HEK293T (cell line): ENCODE results near the gene TAS2R40.

Experiments
- FOXM1 ChIP-seq: fragments of 450-650 bp; IDR thresholded peaks from 2 replicates; pipeline ENCODE4 v1.6.1; 2017; ENCODE audit warnings: mild to moderate bottlenecking, borderline replicate concordance
- NFRKB ChIP-seq: fragments of 450-650 bp; IDR thresholded peaks from 2 replicates; pipeline ENCODE4 v1.6.1; 2016; ENCODE audit warnings: mild to moderate bottlenecking, moderate library complexity
- SP1 ChIP-seq: fragments of 450-650 bp; IDR thresholded peaks from 2 replicates; pipeline ENCODE4 v1.6.1; 2017

DNA sequence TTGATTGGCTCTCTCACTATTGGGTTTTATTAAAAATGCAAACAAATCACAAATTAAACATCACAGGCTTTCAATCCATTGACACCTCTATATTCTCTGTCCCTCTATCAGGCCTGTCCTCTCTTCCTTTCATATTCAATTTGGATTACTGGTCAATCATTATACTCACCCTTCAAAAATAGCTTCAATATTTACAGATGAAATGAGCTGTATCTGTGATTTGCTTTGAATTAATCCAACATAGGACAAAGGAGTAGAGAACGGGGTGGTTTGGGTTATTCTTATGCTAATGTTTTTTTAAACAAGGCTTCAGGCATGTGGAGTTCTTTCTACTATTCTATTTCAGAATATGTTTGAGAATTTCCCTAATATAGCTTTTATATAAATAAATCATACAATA is 36.3 kb upstream of the TAS2R40 start:
- TF ChIP-seq SP1, result no peak
- TF ChIP-seq NFRKB, result no peak
- TF ChIP-seq FOXM1, result no peak
